HG02642 (cell line): ENCODE results near the gene APOA5.
"Not testable (repeated sequence)": the region's sequence is repeated elsewhere in the genome, so short reads cannot be mapped to it uniquely, and the experiment has no call there.

ENCODE experiments used
- ATAC-seq: cut with Tn5 transposase; IDR thresholded peaks from one replicate; pipeline ENCODE4 v1.9.1; 2021; ENCODE audit warnings: mild to moderate bottlenecking; ENCODE audit not compliant: unreplicated experiment, poor library complexity

The APOA5 gene

DNA sequence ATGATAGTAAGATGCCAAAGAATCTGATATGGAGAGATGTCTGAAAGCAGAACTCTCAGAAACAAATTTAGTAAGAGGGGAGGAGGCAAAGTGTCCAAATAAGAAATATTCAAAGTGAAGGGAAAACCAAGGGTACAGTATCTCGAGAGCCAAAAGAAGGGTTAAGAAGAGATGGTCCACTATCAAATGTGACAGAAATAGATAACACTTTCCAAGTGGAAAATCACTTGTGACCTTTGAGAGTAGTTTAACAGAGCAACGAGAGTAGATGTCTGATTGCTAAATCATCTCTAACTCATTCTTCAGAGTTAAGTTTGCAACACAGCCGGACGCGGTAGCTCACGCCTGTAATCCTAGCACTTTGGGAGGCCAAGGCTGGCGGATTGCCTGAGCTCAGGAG lies 14.6 kb downstream of the APOA5 start:
- ATAC-seq, result no peak

DNA sequence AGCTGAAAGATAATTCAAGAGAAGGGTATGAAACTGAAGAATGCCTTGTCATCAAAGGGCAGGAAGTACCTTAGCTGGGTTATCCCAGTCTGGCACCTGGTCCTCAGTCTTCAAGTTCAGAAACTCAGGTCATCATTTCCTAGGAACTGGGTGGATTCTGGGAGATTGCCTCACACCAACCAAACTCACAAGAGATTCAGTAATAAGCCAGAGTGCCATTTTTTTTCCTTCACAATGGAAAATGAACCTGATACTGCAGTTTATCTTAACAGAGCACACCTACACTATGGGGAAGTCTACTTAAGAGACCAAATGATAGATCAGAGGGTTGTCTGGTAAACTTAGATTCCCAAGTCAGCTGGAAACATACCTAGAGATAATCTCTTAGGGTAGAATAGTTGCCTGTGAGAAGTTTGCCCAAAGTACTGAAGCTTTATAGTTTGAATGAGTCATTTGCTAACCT lies 15.1 kb downstream of the APOA5 start:
- no peak for ATAC-seq

DNA sequence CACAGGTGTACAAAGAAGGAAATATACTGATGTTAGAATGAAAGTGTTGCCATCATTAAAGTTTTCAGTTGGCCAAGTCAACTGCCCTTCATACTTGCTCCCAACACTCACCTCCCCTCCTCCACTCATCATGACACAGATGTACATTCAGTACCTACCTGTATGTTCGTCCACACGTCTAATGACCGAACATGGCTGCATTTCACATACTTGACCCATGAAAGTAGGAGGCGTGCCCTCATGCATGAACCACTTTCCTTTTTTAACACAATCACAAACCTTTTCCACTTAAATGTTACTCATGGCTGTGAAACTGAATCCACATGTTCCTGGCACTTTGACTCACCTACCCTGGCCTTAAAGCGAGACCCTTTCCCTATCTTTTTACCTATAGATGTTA lies 15.7 kb downstream of the APOA5 start:
- no peak for ATAC-seq

DNA sequence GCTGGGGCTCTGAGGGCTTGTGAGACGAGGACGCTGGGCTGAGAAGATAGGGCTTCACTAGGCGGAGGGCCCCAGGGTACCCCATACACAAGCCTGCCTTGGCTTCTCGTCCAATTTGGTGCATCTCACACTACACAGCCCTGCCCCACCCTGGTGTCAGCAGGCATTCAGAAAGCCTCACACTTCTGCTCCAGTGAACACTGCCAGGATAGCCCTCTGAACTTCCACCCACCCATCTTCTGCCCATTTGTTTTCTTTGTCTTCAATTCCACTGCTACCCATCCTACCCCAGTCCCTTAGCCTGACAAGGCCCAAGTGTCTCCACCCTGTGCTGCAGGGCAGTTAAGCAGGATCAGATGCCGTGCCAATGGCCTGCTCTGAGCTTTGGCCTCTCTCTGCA lies 17.0 kb downstream of the APOA5 start:
- ATAC-seq, result no peak

DNA sequence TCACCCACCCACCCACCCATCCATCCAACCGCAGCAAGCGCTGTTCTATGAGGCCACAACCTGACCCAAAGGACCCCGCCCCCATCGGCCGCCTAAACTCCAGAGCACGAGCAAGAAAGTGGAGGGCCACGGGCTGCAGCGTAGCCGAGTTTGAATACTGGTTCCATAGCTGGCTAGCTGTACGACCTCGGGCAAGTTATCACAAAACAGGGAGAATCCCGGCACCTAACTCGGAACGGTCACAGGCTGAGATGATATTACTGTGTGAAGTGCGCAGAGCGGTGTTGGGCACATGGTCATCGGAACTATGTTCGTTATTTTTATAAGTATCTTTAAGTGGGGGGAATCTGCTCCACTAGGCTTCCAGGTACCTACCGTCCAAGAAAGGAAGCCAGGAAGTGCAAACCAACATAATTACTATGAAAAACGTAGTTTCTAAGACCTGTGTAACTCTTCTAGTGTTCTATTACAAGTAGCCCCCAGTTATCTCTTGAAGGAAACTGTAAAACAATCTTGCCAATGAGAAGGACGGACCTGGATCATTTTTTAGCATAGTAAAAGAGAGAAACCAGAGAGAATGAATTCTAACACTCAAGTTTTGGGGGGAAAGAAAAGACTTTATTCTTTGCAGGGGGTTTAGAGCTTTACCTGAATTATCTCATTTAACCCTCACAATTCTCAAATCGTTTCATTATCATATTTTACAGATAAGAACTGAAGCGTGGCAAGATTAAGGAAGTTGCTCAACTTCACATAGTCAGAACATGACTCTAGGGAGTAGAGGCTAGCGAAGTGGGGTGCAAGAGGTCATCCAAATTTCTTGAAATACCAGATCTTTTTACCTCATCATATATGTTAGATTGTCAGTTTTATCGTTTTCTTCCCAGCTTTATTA lies 18.2 kb downstream of the APOA5 start:
- ATAC-seq, result no peak

DNA sequence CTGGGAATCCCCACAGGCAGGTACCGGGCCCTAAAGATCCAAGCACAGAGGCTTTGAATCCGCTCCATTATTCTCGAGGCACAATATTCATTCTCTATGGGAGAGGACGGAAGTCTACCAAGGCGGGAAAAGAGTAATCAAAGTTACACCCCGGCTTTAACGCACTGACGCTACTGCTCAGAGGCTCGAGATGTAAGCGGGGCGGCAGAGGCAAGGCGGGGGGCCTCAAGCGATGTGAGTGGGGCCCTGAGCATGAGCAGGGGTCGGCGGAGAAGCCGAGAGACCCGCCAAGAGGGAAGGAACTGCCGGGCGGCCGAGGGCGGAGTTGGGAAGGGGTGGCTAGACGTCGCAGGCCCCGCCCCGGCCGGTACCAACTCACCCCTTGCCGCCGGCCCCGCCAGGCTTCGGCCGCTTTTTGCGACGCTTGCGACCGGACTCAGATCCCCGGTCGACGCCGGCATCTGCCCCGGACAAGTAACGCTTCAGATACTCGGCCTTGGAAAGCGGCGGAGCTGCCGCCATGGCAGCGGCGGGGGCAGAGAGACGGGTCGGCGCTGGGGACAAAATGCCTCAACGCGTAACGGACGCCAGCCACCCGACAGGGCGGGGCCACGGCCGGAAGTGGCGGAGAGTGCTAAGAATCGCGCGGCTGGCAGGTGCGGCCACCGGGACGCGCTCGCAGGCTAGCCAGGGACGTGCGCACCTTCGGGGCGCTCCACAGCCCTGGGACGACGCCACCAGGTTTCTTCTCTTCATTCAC lies 19.1 kb downstream of the APOA5 start, which contains the start of gene BUD13:
Gene BUD13 (minus strand): TSS at position 545 of the 760 bp plus-strand sequence. CDS start 23 bp downstream, at position 522.
- peak; percentile 93 for ATAC-seq

DNA sequence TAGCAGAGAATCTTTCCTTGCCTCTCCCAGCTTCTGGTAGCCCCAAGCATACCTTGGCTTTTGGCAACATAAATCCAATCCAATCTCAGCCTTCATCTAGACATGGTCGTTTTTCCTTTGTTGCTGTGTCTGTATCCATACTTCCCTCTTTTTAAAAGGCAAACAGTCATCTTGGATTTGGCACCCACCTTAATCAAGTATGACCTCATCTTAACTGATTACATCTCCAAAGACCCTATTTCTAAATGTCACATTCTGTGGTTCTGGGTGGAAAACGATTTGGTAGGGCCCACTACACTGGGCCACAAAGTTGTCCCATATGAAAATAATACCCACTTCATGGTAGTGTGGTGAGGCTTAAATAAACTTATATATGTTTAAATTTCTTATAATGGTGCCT lies 19.7 kb downstream of the APOA5 start:
- no peak for ATAC-seq

DNA sequence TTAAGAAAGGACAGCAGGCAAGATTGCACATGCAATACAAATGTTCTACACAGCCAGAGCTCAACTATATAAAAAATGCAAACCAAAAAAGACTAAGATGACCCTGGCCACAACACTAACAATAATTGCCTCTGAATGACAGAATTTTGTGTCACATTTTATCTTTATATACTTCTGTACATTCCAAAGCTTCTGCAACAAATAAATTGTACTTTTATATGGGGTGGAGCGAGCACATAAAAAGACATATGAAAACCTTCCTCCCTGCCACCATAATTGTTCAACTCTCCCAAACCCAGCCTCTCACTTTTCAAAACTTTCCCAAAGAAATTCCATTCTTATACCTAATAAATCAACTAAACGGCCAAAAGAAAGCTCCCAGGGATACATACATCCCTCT lies 29.5 kb downstream of the APOA5 start:
- no peak for ATAC-seq

DNA sequence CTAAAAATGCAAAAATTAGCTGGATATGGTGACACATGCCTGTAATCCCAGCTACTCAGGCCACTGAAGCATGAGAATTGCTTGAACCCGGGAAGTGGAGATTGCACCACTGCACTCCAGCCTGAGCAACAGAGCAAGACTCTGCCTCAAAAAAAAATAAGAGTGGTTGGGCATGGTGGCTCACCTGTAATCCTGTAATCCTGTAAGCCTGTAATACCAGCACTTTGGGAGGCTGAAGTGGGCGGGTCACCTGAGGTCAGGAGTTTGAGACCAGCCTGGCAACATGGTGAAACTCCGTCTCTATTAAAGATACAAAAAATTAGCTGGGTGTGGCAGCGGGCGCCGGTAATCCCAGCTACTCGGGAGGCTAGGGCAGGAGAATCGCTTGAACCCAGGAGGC lies 35.6 kb downstream of the APOA5 start:
- not testable (repeated sequence) for ATAC-seq

DNA sequence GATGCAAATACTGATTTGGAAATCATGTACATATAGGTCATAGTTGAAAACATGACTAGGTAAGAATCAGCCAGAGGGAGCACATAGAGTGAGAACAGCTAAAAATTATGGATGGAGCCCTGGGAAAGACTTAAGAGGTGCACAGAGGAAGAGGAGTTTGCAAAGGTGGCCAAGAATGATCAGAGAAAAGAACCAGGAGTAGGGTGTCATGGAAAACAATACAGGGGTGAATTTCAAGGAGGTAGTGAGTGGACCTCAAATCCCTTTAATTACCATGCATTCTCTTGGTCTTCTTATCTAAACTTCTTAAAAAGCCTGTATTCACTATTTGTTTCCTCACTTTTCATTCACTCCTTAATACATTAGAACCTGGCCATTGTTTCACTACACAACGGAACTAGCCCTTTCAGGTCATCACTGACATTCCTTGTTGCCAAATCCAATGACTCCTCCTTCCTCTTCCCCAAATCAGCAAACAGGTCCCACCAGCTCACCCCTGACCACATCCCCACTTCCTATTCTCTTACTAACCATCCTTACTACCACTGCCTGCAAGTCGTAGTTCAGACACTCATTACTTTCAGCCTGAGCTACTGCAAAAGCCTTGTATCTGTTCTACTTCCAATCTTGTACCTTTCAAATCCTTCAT lies 41.5 kb downstream of the APOA5 start:
- ATAC-seq, result no peak

DNA sequence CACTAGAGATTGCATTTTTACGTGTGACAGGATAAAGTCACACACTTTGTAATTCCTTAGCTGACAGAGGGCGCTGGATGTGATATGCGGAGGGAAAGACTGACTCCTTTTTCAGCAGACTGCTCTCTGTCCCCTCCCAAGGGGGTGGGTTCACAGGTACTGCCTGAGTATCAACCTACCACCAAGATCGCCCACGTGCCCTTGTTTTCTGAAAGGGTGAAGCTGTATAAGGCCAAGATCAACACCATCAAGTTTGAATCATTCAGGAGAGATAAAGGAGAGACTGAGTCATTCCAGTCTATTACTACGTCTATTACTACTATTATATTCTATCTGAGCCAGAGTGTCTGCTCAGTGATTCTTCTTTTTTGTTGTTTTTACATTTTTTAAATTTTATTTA lies 49.6 kb downstream of the APOA5 start:
- ATAC-seq, result no peak

DNA sequence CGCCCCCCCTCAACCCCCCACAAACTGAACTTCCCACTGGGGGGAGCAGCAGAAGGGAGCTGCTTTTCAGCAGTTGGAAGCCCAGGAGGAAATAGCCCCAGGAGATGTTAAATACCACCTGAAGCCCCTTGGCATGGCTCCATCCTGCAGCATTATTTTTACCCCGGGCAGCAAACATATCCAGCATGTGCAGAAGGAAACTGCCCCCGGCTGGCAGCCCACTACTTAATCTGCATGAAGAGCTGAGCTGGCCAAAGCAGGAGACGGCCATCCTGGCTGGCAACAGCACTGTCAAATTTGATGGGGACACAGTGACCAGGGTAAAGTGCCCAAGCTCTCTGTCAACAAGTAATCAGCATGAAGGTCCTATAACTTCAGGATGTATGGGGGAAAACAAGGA lies 50.9 kb downstream of the APOA5 start:
- ATAC-seq, result no peak
